Measurements from ENCODE around the gene UBE2V1.
"Not testable (repeated sequence)": the region's sequence is repeated elsewhere in the genome, so short reads cannot be mapped to it uniquely, and the experiment has no call there.

UBE2V1 gene

GRCh38 chr20:50138479-50139393 is 25.8 kb upstream of the UBE2V1 start:
- peaks cover 16% of the 10 kb centered on the region for H3K79me2 ChIP-seq (ENCODE audit: control insufficient read depth, insufficient read depth, low read length, poor library complexity)
- H3K9ac ChIP-seq (ENCODE audit: low read length), result no peak overlapping the region
- no peak overlapping the region for H4K91ac ChIP-seq (ENCODE audit: low read depth, low read length)
- no peak overlapping the region for H2BK120ac ChIP-seq (ENCODE audit: insufficient read depth, low read length, poor library complexity)
- no peak overlapping the region for H2BK12ac ChIP-seq (ENCODE audit: low read length)
- H3K14ac ChIP-seq (ENCODE audit: low read length), result no peak overlapping the region
- peak overlapping the region; percentile 20 for H3K18ac ChIP-seq (ENCODE audit: low read length)
- DNase-seq, result no peak
- peaks cover 75 to 76% of the 10 kb centered on the region in 2 experiments for H3K36me3 ChIP-seq (ENCODE audit: control insufficient read depth in 1 of 2, insufficient read depth in 2 of 2, low read length in 2 of 2)
- H3K9me3 ChIP-seq (ENCODE audit: insufficient read depth, low read depth, low read length), result peaks cover 2% of the 10 kb centered on the region
- H3K27me3 ChIP-seq (ENCODE audit: insufficient read depth, low read length), result no peaks in the 10 kb centered on the region
- H3K27ac ChIP-seq (ENCODE audit: low read depth, low read length), result no peak overlapping the region
- no peak overlapping the region for H3K23ac ChIP-seq (ENCODE audit: low read length)
- no peak overlapping the region for H2AK5ac ChIP-seq (ENCODE audit: low read length)
- H2BK5ac ChIP-seq (ENCODE audit: low read depth, low read length, poor library complexity), result peak overlapping the region; percentile 7
- no CpG with 5 or more reads among the region's 29 CpGs for WGBS (ENCODE audit: extremely low coverage, insufficient coverage, insufficient read length)
- no peak overlapping the region for H3K4me3 ChIP-seq (ENCODE audit: low read depth, low read length)
- H3K79me1 ChIP-seq (ENCODE audit: low read length), result peaks cover 5% of the 10 kb centered on the region
- H3K4ac ChIP-seq (ENCODE audit: low read depth, low read length), result peak overlapping the region; percentile 31
- no peak overlapping the region for H4K8ac ChIP-seq (ENCODE audit: low read depth, low read length)
- H3K4me2 ChIP-seq (ENCODE audit: low read length), result no peak overlapping the region
- H2AFZ ChIP-seq (ENCODE audit: insufficient read depth, low read length, poor library complexity), result no peak overlapping the region
- H4K12ac ChIP-seq (ENCODE audit: low read depth, low read length), result no peak overlapping the region
- H3K4me1 ChIP-seq (ENCODE audit: control insufficient read depth in 1 of 2, insufficient read depth in 2 of 2, low read length in 2 of 2), result peaks cover 26 to 33% of the 10 kb centered on the region in 2 experiments

GRCh38 chr20:50138120-50138478 is 25.1 kb upstream of the UBE2V1 start:
- Histone ChIP-seq H3K9ac (ENCODE audit: low read length) (no peak overlapping the region), H3K4me3 (ENCODE audit: low read depth, low read length) (no peak overlapping the region), H3K36me3 (ENCODE audit: control insufficient read depth in 1 of 2, insufficient read depth in 2 of 2, low read length in 2 of 2) (peaks cover 77 to 79% of the 10 kb centered on the region in 2 experiments), H3K79me2 (ENCODE audit: control insufficient read depth, insufficient read depth, low read length, poor library complexity) (peaks cover 16% of the 10 kb centered on the region), H2BK12ac (ENCODE audit: low read length) (no peak overlapping the region), H3K18ac (ENCODE audit: low read length) (no peak overlapping the region), H2BK120ac (ENCODE audit: insufficient read depth, low read length, poor library complexity) (no peak overlapping the region), H2BK5ac (ENCODE audit: low read depth, low read length, poor library complexity) (no peak overlapping the region), H2AFZ (ENCODE audit: insufficient read depth, low read length, poor library complexity) (no peak overlapping the region), H3K27ac (ENCODE audit: low read depth, low read length) (no peak overlapping the region), H3K4me1 (ENCODE audit: control insufficient read depth in 1 of 2, insufficient read depth in 2 of 2, low read length in 2 of 2) (peaks cover 23 to 31% of the 10 kb centered on the region in 2 experiments), H4K91ac (ENCODE audit: low read depth, low read length) (no peak overlapping the region), H3K4ac (ENCODE audit: low read depth, low read length) (peak overlapping the region; percentile 54), H3K27me3 (ENCODE audit: insufficient read depth, low read length) (no peaks in the 10 kb centered on the region), H3K23ac (ENCODE audit: low read length) (no peak overlapping the region), H3K14ac (ENCODE audit: low read length) (no peak overlapping the region), H4K8ac (ENCODE audit: low read depth, low read length) (no peak overlapping the region), H4K12ac (ENCODE audit: low read depth, low read length) (no peak overlapping the region), H3K9me3 (ENCODE audit: insufficient read depth, low read depth, low read length) (no peaks in the 10 kb centered on the region), H3K79me1 (ENCODE audit: low read length) (peaks cover 3% of the 10 kb centered on the region), H3K4me2 (ENCODE audit: low read length) (no peak overlapping the region), H2AK5ac (ENCODE audit: low read length) (no peak overlapping the region)
- no peak for DNase-seq
- no CpG with 5 or more reads among the region's 5 CpGs for WGBS (ENCODE audit: extremely low coverage, insufficient coverage, insufficient read length)

- H3K79me1 ChIP-seq (ENCODE audit: low read length); H3K23ac ChIP-seq (ENCODE audit: low read length); H4K91ac ChIP-seq (ENCODE audit: low read depth, low read length); H3K9ac ChIP-seq (ENCODE audit: low read length); H2BK12ac ChIP-seq (ENCODE audit: low read length); H3K14ac ChIP-seq (ENCODE audit: low read length); H3K9me3 ChIP-seq (ENCODE audit: insufficient read depth, low read depth, low read length); H2BK120ac ChIP-seq (ENCODE audit: insufficient read depth, low read length, poor library complexity); H3K18ac ChIP-seq (ENCODE audit: low read length); H4K12ac ChIP-seq (ENCODE audit: low read depth, low read length); H2BK5ac ChIP-seq (ENCODE audit: low read depth, low read length, poor library complexity); H4K8ac ChIP-seq (ENCODE audit: low read depth, low read length); H2AFZ ChIP-seq (ENCODE audit: insufficient read depth, low read length, poor library complexity); H3K4me3 ChIP-seq (ENCODE audit: low read depth, low read length); H2AK5ac ChIP-seq (ENCODE audit: low read length); H3K4me2 ChIP-seq (ENCODE audit: low read length); H3K27ac ChIP-seq (ENCODE audit: low read depth, low read length); H3K27me3 ChIP-seq (ENCODE audit: insufficient read depth, low read length): not testable (repeated sequence)
- Histone ChIP-seq H3K36me3 (ENCODE audit: control insufficient read depth in 1 of 2, insufficient read depth in 2 of 2, low read length in 2 of 2) (peaks cover 77 to 79% of the 10 kb centered on the region in 2 experiments), H3K4me1 (ENCODE audit: control insufficient read depth in 1 of 2, insufficient read depth in 2 of 2, low read length in 2 of 2) (peaks cover 21 to 29% of the 10 kb centered on the region in 2 experiments), H3K79me2 (ENCODE audit: control insufficient read depth, insufficient read depth, low read length, poor library complexity) (peaks cover 16% of the 10 kb centered on the region), H3K4ac (ENCODE audit: low read depth, low read length) (peak overlapping the region; percentile 42)
- WGBS (ENCODE audit: extremely low coverage, insufficient coverage, insufficient read length), result no CpG with 5 or more reads among the region's 13 CpGs
- DNase-seq, result peak in 1 of 2 donors; percentile 39
These were observed 24.8 kb upstream of the UBE2V1 start for GRCh38 chr20:50137702-50138101.

- H3K4me1 ChIP-seq (ENCODE audit: control insufficient read depth in 1 of 2, insufficient read depth in 2 of 2, low read length in 2 of 2), result peaks cover 21 to 29% of the 10 kb centered on the region in 2 experiments
- H3K4me2 ChIP-seq (ENCODE audit: low read length), result no peak overlapping the region
- H3K4me3 ChIP-seq (ENCODE audit: low read depth, low read length), result no peak overlapping the region
- peaks cover 74 to 79% of the 10 kb centered on the region in 2 experiments for H3K36me3 ChIP-seq (ENCODE audit: control insufficient read depth in 1 of 2, insufficient read depth in 2 of 2, low read length in 2 of 2)
- H2BK5ac ChIP-seq (ENCODE audit: low read depth, low read length, poor library complexity), result no peak overlapping the region
- peaks cover 3% of the 10 kb centered on the region for H3K79me1 ChIP-seq (ENCODE audit: low read length)
- no peak overlapping the region for H3K14ac ChIP-seq (ENCODE audit: low read length)
- no peak overlapping the region for H2BK12ac ChIP-seq (ENCODE audit: low read length)
- H2AK5ac ChIP-seq (ENCODE audit: low read length), result no peak overlapping the region
- no peak overlapping the region for H4K12ac ChIP-seq (ENCODE audit: low read depth, low read length)
- peaks cover 16% of the 10 kb centered on the region for H3K79me2 ChIP-seq (ENCODE audit: control insufficient read depth, insufficient read depth, low read length, poor library complexity)
- H3K27ac ChIP-seq (ENCODE audit: low read depth, low read length), result no peak overlapping the region
- H2AFZ ChIP-seq (ENCODE audit: insufficient read depth, low read length, poor library complexity), result no peak overlapping the region
- H3K27me3 ChIP-seq (ENCODE audit: insufficient read depth, low read length), result no peaks in the 10 kb centered on the region
- H3K18ac ChIP-seq (ENCODE audit: low read length), result no peak overlapping the region
- H3K23ac ChIP-seq (ENCODE audit: low read length), result no peak overlapping the region
- H4K8ac ChIP-seq (ENCODE audit: low read depth, low read length), result no peak overlapping the region
- no peak overlapping the region for H2BK120ac ChIP-seq (ENCODE audit: insufficient read depth, low read length, poor library complexity)
- no peaks in the 10 kb centered on the region for H3K9me3 ChIP-seq (ENCODE audit: insufficient read depth, low read depth, low read length)
- peak overlapping the region; percentile 42 for H3K4ac ChIP-seq (ENCODE audit: low read depth, low read length)
- H4K91ac ChIP-seq (ENCODE audit: low read depth, low read length), result no peak overlapping the region
- DNase-seq, result peak; percentile 50 to 61
- no CpG with 5 or more reads among the region's 15 CpGs for WGBS (ENCODE audit: extremely low coverage, insufficient coverage, insufficient read length)
- no peak overlapping the region for H3K9ac ChIP-seq (ENCODE audit: low read length)
These were observed 24.1 kb upstream of the UBE2V1 start for GRCh38 chr20:50136822-50137599.
